H9 (cell line): Measurements from ENCODE around the gene SYCP2L. TPM values are rescaled to one million over a fixed set of nuclear protein-coding genes. Genes with fewer than 3 reads are reported as not detected.

Experiments used
- DNase-seq: peaks from one replicate; pipeline ENCODE4 v3.0.0-alpha.2; 2017
- H2AFZ ChIP-seq: one replicate; pipeline ENCODE4 v1.6.1; 2013; ENCODE audit warnings: mild to moderate bottlenecking, low read length, control low read depth, moderate library complexity
- H2AK5ac ChIP-seq: 2 replicates; pipeline ENCODE4 v1.6.1; 2013; ENCODE audit warnings: low read length, control low read depth, mixed read lengths; ENCODE audit not compliant: insufficient read length
- H2BK120ac ChIP-seq: one replicate; pipeline ENCODE4 v1.6.1; 2013; ENCODE audit warnings: low read depth, mild to moderate bottlenecking, low read length, control low read depth, inconsistent platforms; ENCODE audit not compliant: poor library complexity, severe bottlenecking
- H2BK12ac ChIP-seq: 2 replicates; pipeline ENCODE4 v1.6.1; 2013; ENCODE audit warnings: low read length, control low read depth, mixed read lengths, low read depth; ENCODE audit not compliant: insufficient read length
- H2BK15ac ChIP-seq: 2 replicates; pipeline ENCODE4 v1.6.1; 2013; ENCODE audit warnings: low read depth, low read length, control low read depth
- H2BK20ac ChIP-seq: one replicate; pipeline ENCODE4 v1.6.1; 2013; ENCODE audit warnings: low read depth, mild to moderate bottlenecking, low read length, control low read depth, inconsistent platforms; ENCODE audit not compliant: poor library complexity, severe bottlenecking
- H2BK5ac ChIP-seq: 2 replicates; pipeline ENCODE4 v1.6.1; 2013; ENCODE audit warnings: low read length, control low read depth, mixed read lengths; ENCODE audit not compliant: insufficient read length
- H3K14ac ChIP-seq: 2 replicates; pipeline ENCODE4 v1.6.1; 2013; ENCODE audit warnings: low read length, control low read depth; ENCODE audit not compliant: insufficient read depth
- H3K18ac ChIP-seq: 2 replicates; pipeline ENCODE4 v1.6.1; 2013; ENCODE audit warnings: low read depth, mild to moderate bottlenecking, mixed read lengths, low read length, control low read depth; ENCODE audit not compliant: insufficient read length
- H3K23ac ChIP-seq: 2 replicates; pipeline ENCODE4 v1.6.1; 2013; ENCODE audit warnings: low read length, control low read depth, mixed read lengths, low read depth; ENCODE audit not compliant: insufficient read length
- H3K23me2 ChIP-seq: 2 replicates; pipeline ENCODE4 v1.6.1; 2013; ENCODE audit warnings: low read depth, mild to moderate bottlenecking, mixed read lengths, low read length, control low read depth; ENCODE audit not compliant: insufficient read length, poor library complexity, severe bottlenecking
- H3K27ac ChIP-seq: 2 replicates; pipeline ENCODE4 v1.5.1; 2013; ENCODE audit warnings: low read length, control low read depth, mixed read lengths, low read depth; ENCODE audit not compliant: insufficient read length
- H3K27me3 ChIP-seq: 2 replicates; pipeline ENCODE4 v1.6.1; 2013; ENCODE audit warnings: low read length, control low read depth, inconsistent platforms; ENCODE audit not compliant: insufficient read depth
- H3K4ac ChIP-seq: 2 replicates; pipeline ENCODE4 v1.6.1; 2013; ENCODE audit warnings: low read depth, mild to moderate bottlenecking, control low read depth, inconsistent platforms, low read length, moderate library complexity
- H3K4me1 ChIP-seq: 2 replicates; pipeline ENCODE4 v1.6.1; 2013; ENCODE audit warnings: low read length, control low read depth, inconsistent platforms; ENCODE audit not compliant: insufficient read depth
- H3K4me2 ChIP-seq: 2 replicates; pipeline ENCODE4 v1.6.1; 2013; ENCODE audit warnings: low read length, control low read depth, mixed read lengths; ENCODE audit not compliant: insufficient read length, insufficient read depth
- H3K56ac ChIP-seq: 2 replicates; pipeline ENCODE4 v1.6.1; 2013; ENCODE audit warnings: low read depth, mild to moderate bottlenecking, mixed read lengths, low read length, control low read depth; ENCODE audit not compliant: insufficient read length
- H3K79me1 ChIP-seq: 2 replicates; pipeline ENCODE4 v1.6.1; 2013; ENCODE audit warnings: low read depth, mild to moderate bottlenecking, moderate library complexity, low read length, control low read depth, inconsistent platforms; ENCODE audit not compliant: insufficient read depth, poor library complexity, severe bottlenecking
- H3K79me2 ChIP-seq: 2 replicates; pipeline ENCODE4 v1.6.1; 2013; ENCODE audit warnings: low read length, control low read depth, inconsistent platforms; ENCODE audit not compliant: insufficient read depth
- H3K9ac ChIP-seq: 2 replicates; pipeline ENCODE4 v1.6.1; 2013; ENCODE audit warnings: low read length, control low read depth, mixed read lengths; ENCODE audit not compliant: insufficient read length; ENCODE audit errors: extremely low read depth
- H3K9me3 ChIP-seq: one replicate; pipeline ENCODE4 v1.6.1; 2013; ENCODE audit warnings: low read depth, low read length, inconsistent platforms; ENCODE audit not compliant: control insufficient read depth
- H3T11ph ChIP-seq: one replicate; pipeline ENCODE4 v1.6.1; 2013; ENCODE audit warnings: mild to moderate bottlenecking, low read length, control low read depth, inconsistent platforms
- H4K20me1 ChIP-seq: one replicate; pipeline ENCODE4 v1.6.1; 2013; ENCODE audit not compliant: control insufficient read depth, insufficient read length, insufficient read depth
- H4K5ac ChIP-seq: 2 replicates; pipeline ENCODE4 v1.6.1; 2013; ENCODE audit warnings: low read depth, mild to moderate bottlenecking, mixed read lengths, low read length, control low read depth; ENCODE audit not compliant: insufficient read length
- H4K8ac ChIP-seq: replicated peaks from 2 replicates; pipeline ENCODE4 v1.6.1; 2013; ENCODE audit warnings: low read length, control low read depth, mixed read lengths, low read depth; ENCODE audit not compliant: insufficient read length
- H4K91ac ChIP-seq: 2 replicates; pipeline ENCODE4 v1.6.1; 2013; ENCODE audit warnings: low read depth, mild to moderate bottlenecking, moderate library complexity, mixed read lengths, low read length, control low read depth; ENCODE audit not compliant: insufficient read length
- H3K27ac Mint-ChIP-seq, 3 experiments: 2 replicates in 2 of 3; 3 replicates in 1 of 3; pipeline ENCODE4 v1.8.0; 2020 to 2021; ENCODE audit warnings: mixed read lengths in 3 of 3, mild to moderate bottlenecking in 1 of 3, moderate library complexity in 1 of 3
- H3K27me3 Mint-ChIP-seq: 2 replicates; pipeline ENCODE4 v1.8.0; 2021; ENCODE audit warnings: low read depth, mild to moderate bottlenecking, moderate library complexity, mixed read lengths
- H3K36me3 Mint-ChIP-seq, 3 experiments: 2 replicates in 2 of 3; 3 replicates in 1 of 3; pipeline ENCODE4 v1.8.0; 2020 to 2021; ENCODE audit warnings: low read depth in 3 of 3, mixed read lengths in 3 of 3; ENCODE audit not compliant: insufficient read depth in 1 of 3
- H3K4me1 Mint-ChIP-seq, 2 experiments: 2 replicates each; pipeline ENCODE4 v1.8.0; 2020; ENCODE audit warnings: mixed read lengths in 2 of 2
- H3K4me3 Mint-ChIP-seq, 2 experiments: 2 replicates in 1 of 2; 3 replicates in 1 of 2; pipeline ENCODE4 v1.8.0; 2020 to 2021; ENCODE audit warnings: mild to moderate bottlenecking in 2 of 2, mixed read lengths in 2 of 2, moderate library complexity in 1 of 2
- H3K9me3 Mint-ChIP-seq, 2 experiments: 2 replicates in 1 of 2; 3 replicates in 1 of 2; pipeline ENCODE4 v1.8.0; 2020; ENCODE audit warnings: mild to moderate bottlenecking in 2 of 2, mixed read lengths in 2 of 2, moderate library complexity in 1 of 2
- WGBS: extraction: QIAGEN DNeasy Blood & Tissue Kit; methylation state at CpG from one replicate; pipeline ENCODE4 v1.1.7; 2013; ENCODE audit warnings: missing lambda C conversion rate, low lambda C conversion rate, mixed read lengths; ENCODE audit not compliant: insufficient read length; ENCODE audit errors: extremely low coverage; 5-methylcytosine and 5-hydroxymethylcytosine counted together
- total RNA-seq: library from RNA; stranded (reverse); gene quantifications from 2 replicates; pipeline ENCODE4 v1.2.1, GENCODE V29; 2021
- TF ChIP-seq, protein P1 (sequence below): fragments of 200-600 bp; sonication (generic); conservative IDR thresholded peaks from 3 replicates; pipeline ENCODE4 v1.8.0; 2021; ENCODE audit warnings: antibody characterized with exemption, mild to moderate bottlenecking

Gene SYCP2L
- total RNA-seq, 1 experiment from 2014 or later = 3.5 TPM

- Histone ChIP-seq H3K23ac (no peak overlapping the region), H3K4me2 (no peak overlapping the region), H3K4me1 (no peaks in the 10 kb centered on the region), H3K9ac (no peak overlapping the region), H4K5ac (no peak overlapping the region), H2BK15ac (no peak overlapping the region), H3K4ac (no peak overlapping the region), H3K18ac (no peak overlapping the region), H3K27ac (no peak overlapping the region), H4K8ac (no peak overlapping the region), H3K9me3 (no peaks in the 10 kb centered on the region), H2AFZ (no peak overlapping the region), H2BK120ac (no peak overlapping the region), H2BK20ac (no peak overlapping the region), H3K27me3 (no peaks in the 10 kb centered on the region), H2AK5ac (no peak overlapping the region), H3T11ph (no peak overlapping the region), H3K79me1 (no peaks in the 10 kb centered on the region), H4K20me1 (no peaks in the 10 kb centered on the region), H2BK12ac (no peak overlapping the region), H3K14ac (no peak overlapping the region), H3K23me2 (no peaks in the 10 kb centered on the region), H2BK5ac (no peak overlapping the region), H4K91ac (no peak overlapping the region), H3K79me2 (no peaks in the 10 kb centered on the region), H3K56ac (no peak overlapping the region)
- TF ChIP-seq, protein P1, sequence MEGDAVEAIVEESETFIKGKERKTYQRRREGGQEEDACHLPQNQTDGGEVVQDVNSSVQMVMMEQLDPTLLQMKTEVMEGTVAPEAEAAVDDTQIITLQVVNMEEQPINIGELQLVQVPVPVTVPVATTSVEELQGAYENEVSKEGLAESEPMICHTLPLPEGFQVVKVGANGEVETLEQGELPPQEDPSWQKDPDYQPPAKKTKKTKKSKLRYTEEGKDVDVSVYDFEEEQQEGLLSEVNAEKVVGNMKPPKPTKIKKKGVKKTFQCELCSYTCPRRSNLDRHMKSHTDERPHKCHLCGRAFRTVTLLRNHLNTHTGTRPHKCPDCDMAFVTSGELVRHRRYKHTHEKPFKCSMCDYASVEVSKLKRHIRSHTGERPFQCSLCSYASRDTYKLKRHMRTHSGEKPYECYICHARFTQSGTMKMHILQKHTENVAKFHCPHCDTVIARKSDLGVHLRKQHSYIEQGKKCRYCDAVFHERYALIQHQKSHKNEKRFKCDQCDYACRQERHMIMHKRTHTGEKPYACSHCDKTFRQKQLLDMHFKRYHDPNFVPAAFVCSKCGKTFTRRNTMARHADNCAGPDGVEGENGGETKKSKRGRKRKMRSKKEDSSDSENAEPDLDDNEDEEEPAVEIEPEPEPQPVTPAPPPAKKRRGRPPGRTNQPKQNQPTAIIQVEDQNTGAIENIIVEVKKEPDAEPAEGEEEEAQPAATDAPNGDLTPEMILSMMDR = no peak
- no peak for DNase-seq
- H3K4me3 Mint-ChIP-seq = no peak overlapping the region
- H3K36me3 Mint-ChIP-seq = peaks cover 0 to 9% (median 1%) of the 10 kb centered on the region in 3 experiments; a peak in 3 of 7 replicates
- H3K4me1 Mint-ChIP-seq = peaks cover 0 to 3% of the 10 kb centered on the region in 2 experiments; a peak in 1 of 4 replicates
- H3K9me3 Mint-ChIP-seq = no peaks in the 10 kb centered on the region
- H3K27me3 Mint-ChIP-seq = no peaks in the 10 kb centered on the region
- WGBS = no CpG with 5 or more reads among the region's 3 CpGs
- no peak overlapping the region for H3K27ac Mint-ChIP-seq
These were observed 9.8 kb downstream of the SYCP2L start for GRCh38 chr6:10896691-10897090.
